Ovary (tissue), 9 donors: ENCODE results near the gene TST. TPM values are rescaled to one million over a fixed set of nuclear protein-coding genes. Genes with fewer than 3 reads are reported as not detected.

Source experiments
- DNase-seq, 5 donors: peaks; one replicate each; pipeline ENCODE4 v3.0.0-alpha.2; 2019 to 2020
- H3K27ac ChIP-seq, 2 donors: fragments of 200-600 bp; one replicate each; pipeline versions ENCODE4 v1.5.1 to v1.8.0; 2019 to 2022
- H3K27me3 ChIP-seq: fragments of 200-600 bp; one replicate; pipeline ENCODE4 v1.8.0; 2022
- H3K36me3 ChIP-seq: fragments of 200-600 bp; sonication (generic); one replicate; pipeline ENCODE4 v1.5.1; 2019
- H3K4me1 ChIP-seq: one replicate; pipeline ENCODE4 v1.8.1; 2013; ENCODE audit warnings: mild to moderate bottlenecking, moderate library complexity; ENCODE audit not compliant: insufficient read depth
- H3K4me3 ChIP-seq: fragments of 200-600 bp; sonication (generic); one replicate; pipeline ENCODE4 v1.5.1; 2017
- H3K9me3 ChIP-seq, 2 donors: fragments of 200-600 bp in 1 of 2; sonication (generic) in 1 of 2; one replicate each; pipeline versions ENCODE4 v1.5.1 to v1.8.1; 2013 to 2019; ENCODE audit warnings: mild to moderate bottlenecking in 1 of 2, moderate library complexity in 1 of 2
- EP300 ChIP-seq: sonication (generic); formaldehyde crosslinking; IDR thresholded peaks from one replicate; pipeline ENCODE4 v1.6.1; 2017; ENCODE audit warnings: antibody characterized with exemption
- POLR2A ChIP-seq: fragments of 450-650 bp; IDR thresholded peaks from one replicate; pipeline ENCODE4 v1.6.1; 2017; ENCODE audit warnings: antibody characterized with exemption, mild to moderate bottlenecking, moderate library complexity
- WGBS, 3 donors: extraction: QIAGEN DNeasy Blood & Tissue Kit in 1 of 3; methylation state at CpG; one replicate each; pipeline versions ENCODE4 v1.1.5 to v1.1.7; 2013 to 2017; 5-methylcytosine and 5-hydroxymethylcytosine counted together
- intact Hi-C, 4 donors: fragments of 100-400 bp; cut with DNase I; formaldehyde crosslinking; loops; one replicate each; pipeline versions ENCODE4 v1.11.0 to v1.15.1; 2022 to 2023
- polyA plus RNA-seq, 2 donors: library from polyadenylated mRNA; stranded (reverse); fragments of 200-250 nt in 1 of 2; fragments of 350-450 nt in 1 of 2; fragmentation: Illumina TruSeq in 1 of 2; extraction: RNeasy Lipid Tissue Mini Kit (QIAGEN cat#74804) in 1 of 2; gene quantifications; one replicate each; pipeline ENCODE4 v1.2.3, GENCODE V29; 2013 to 2014
- small RNA-seq: library from RNA; depleted of rRNA; stranded (forward); fragments of <200 nt; gene quantifications from one replicate; pipeline ENCODE3, GENCODE V24; 2016
- total RNA-seq, 7 donors: library from RNA; depleted of rRNA in 2 of 7; stranded (reverse); fragments of >200 nt in 2 of 7; fragmentation: NEBNext Ultra II Directional in 3 of 7; extraction: Animal tissue kit (Norgen Biotek cat#: 25700) in 3 of 7; gene quantifications; one replicate each; pipeline versions ENCODE4 v1.1.0 to v1.2.4, GENCODE V29; 2016 to 2023
- TF ChIP-seq, protein P1 (sequence below), 3 donors: fragments of 450-650 bp in 2 of 3; fragments of 200-600 bp in 1 of 3; IDR thresholded peaks; one replicate each; pipeline versions ENCODE4 v1.5.1 to v1.8.0; 2016 to 2022; ENCODE audit warnings: antibody characterized with exemption in 3 of 3, mild to moderate bottlenecking in 1 of 3
- donor health status: DM: no; HTN: no; CAD: no; lungs with moderate emphysema.
- donor health status: DM: no; HTN: no; CAD: no.
- donor health status: Bipolar disorder and iron deficiency.
- donor health status: DM: yes; HTN: yes; CAD: no.
- donor health status: DM: no; HTN: no; CAD: no.
- donor health status: DM: yes; HTN: yes; CAD: no.

TST gene
- total and polyA plus RNA-seq, 9 donors = 6.4 to 59.9 (median 42.4) TPM

DNA sequence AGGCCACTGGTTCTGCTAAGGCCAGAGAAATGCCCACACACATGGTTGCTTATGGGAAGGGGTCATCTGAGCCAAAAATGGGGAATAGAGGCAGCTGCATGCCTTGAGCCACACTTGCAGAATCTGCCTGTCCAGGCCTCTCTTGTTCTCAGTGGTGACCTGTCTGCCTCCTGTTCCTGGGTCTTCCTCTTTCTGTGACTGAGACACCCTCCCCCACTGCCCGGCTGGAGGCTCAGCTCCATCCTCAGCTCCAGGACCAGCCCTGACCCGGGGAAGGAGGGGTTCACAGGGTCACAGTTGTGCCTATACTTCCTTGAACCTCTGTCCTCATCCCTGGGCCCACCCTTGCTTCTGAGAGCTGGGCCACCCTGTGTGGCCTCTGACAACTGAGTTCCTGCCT, 53.6 kb downstream of the TST start:
- WGBS, 3 donors = 67 to 90% (median 79%) methylated on average over 2 of the region's 2 CpGs
- Histone ChIP-seq H3K4me3 (no peak overlapping the region), H3K27me3 (no peaks in the 10 kb centered on the region), H3K9me3 (no peaks in the 10 kb centered on the region), H3K36me3 (no peaks in the 10 kb centered on the region), H3K27ac (no peak overlapping the region), H3K4me1 (no peaks in the 10 kb centered on the region)
- intact Hi-C loops = no loop called here
- TF ChIP-seq EP300 (no peak), POLR2A (no peak)
- TF ChIP-seq, protein P1, sequence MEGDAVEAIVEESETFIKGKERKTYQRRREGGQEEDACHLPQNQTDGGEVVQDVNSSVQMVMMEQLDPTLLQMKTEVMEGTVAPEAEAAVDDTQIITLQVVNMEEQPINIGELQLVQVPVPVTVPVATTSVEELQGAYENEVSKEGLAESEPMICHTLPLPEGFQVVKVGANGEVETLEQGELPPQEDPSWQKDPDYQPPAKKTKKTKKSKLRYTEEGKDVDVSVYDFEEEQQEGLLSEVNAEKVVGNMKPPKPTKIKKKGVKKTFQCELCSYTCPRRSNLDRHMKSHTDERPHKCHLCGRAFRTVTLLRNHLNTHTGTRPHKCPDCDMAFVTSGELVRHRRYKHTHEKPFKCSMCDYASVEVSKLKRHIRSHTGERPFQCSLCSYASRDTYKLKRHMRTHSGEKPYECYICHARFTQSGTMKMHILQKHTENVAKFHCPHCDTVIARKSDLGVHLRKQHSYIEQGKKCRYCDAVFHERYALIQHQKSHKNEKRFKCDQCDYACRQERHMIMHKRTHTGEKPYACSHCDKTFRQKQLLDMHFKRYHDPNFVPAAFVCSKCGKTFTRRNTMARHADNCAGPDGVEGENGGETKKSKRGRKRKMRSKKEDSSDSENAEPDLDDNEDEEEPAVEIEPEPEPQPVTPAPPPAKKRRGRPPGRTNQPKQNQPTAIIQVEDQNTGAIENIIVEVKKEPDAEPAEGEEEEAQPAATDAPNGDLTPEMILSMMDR (IDR thresholded peaks at IDR 0.05) = no peak
- DNase-seq = no peak

DNA sequence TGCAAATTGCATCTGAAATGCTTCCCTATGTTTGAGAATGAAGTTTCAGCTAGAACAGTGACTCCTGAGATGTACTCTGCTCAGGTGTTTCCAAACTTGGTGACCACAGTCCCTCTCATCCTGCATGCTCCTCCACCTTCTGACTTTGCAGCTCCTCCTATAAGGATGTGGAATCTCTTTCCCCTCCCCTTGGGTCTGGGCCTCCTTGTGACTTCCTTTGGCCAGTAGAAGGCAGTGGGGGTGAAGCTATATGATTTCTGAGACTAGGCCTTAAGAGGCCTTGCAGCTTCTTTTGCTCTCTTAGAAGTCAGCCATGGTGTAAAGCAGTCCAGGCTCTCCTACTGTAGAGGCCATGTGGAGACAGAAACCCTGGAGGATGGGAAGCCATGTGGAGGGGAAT, 55.1 kb downstream of the TST start:
- H3K4me1 ChIP-seq = no peaks in the 10 kb centered on the region
- no peaks in the 10 kb centered on the region for H3K36me3 ChIP-seq
- no peaks in the 10 kb centered on the region for H3K9me3 ChIP-seq
- TF ChIP-seq, protein P1 (IDR thresholded peaks at IDR 0.05) = no peak
- TF ChIP-seq EP300 (no peak), POLR2A (no peak)
- no peak for DNase-seq
- H3K27me3 ChIP-seq = no peaks in the 10 kb centered on the region
- no peak overlapping the region for H3K27ac ChIP-seq
- intact Hi-C loops = no loop called here
- H3K4me3 ChIP-seq = no peak overlapping the region

DNA sequence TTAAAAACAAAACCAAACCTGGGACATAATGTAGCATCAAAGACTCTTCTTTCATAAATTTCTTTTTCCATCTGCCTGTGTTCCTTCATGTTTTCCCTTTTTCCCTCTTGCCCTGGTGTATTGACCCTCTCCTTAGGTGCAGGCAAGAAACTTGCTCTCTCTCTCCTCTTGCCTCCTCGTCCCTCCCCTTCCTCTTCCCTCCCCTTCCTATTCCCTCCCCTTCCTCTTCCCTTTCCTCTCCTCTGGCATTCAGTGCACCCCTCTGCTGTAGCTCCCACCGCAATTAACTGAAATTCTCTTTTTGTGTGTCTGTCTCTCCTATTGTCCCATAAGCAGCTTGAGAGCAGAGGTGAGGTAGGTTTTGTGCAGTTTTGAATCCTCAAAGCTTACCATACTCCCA, 55.9 kb downstream of the TST start:
- 80 to 90% (median 83%) methylated on average over 2 of the region's 2 CpGs for WGBS, 3 donors
- Histone ChIP-seq H3K36me3 (no peaks in the 10 kb centered on the region), H3K27me3 (no peaks in the 10 kb centered on the region), H3K9me3 (no peaks in the 10 kb centered on the region), H3K4me3 (no peak overlapping the region), H3K4me1 (no peaks in the 10 kb centered on the region), H3K27ac (no peak overlapping the region)
- no peak for DNase-seq
- TF ChIP-seq, protein P1 (IDR thresholded peaks at IDR 0.05) = no peak
- TF ChIP-seq POLR2A = no peak
- TF ChIP-seq EP300 = no peak
- intact Hi-C loops = no loop called here

DNA sequence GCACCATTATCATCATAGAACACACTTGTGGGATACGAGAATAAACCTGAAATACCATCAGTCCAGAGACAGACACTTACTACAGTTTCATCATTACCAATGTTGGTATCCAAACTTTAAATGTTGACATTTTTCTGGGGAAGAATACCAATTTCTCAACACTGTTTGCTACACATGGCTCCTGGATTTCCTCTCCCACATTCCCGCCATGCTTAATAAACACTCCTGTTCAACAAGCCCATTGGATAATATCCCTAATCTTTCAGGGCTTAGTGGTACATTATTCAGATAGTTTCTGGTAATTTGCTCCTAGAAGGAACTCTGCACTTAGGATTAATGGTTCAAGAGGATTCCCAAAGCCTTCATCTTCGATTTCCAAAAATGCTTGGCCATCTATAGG, 57.6 kb downstream of the TST start:
- WGBS, 3 donors = 9 to 29% (median 12%) methylated on average over 3 of the region's 3 CpGs
- DNase-seq = no peak
- Histone ChIP-seq H3K4me1 (no peaks in the 10 kb centered on the region), H3K4me3 (no peak overlapping the region), H3K9me3 (no peaks in the 10 kb centered on the region), H3K27me3 (no peaks in the 10 kb centered on the region), H3K27ac (no peak overlapping the region), H3K36me3 (no peaks in the 10 kb centered on the region)
- intact Hi-C loops = no loop called here
- TF ChIP-seq, protein P1 (IDR thresholded peaks at IDR 0.05) = no peak
- TF ChIP-seq POLR2A = no peak
- TF ChIP-seq EP300 = no peak

Small RNAs within 50 kb of the gene (small RNA-seq; reads per million reads assigned to genes)
- not detected for gene RF00019

Other genes with a start within 250 kb of the TST start
- 10 to 100 TPM; 26.0 to 38.8 (median 29.5) TPM for gene IFT27, start 243.3 kb downstream of the TST start, total RNA-seq
- 10 to 100 TPM; 14.2 to 20.0 TPM for gene IFT27, start 243.3 kb downstream of the TST start, polyA plus RNA-seq
- gene PVALB, start 202.4 kb downstream of the TST start, total RNA-seq = under 1 TPM in 1 of 7 donors, not detected in 6; 0.41 TPM
- gene PVALB, start 202.4 kb downstream of the TST start, polyA plus RNA-seq = under 1 TPM in 1 of 2 donors, not detected in 1; 0.47 TPM
- 1 to 10 TPM; 2.2 to 6.7 (median 4.8) TPM for gene NCF4, start 158.4 kb downstream of the TST start, total RNA-seq
- gene NCF4, start 158.4 kb downstream of the TST start, polyA plus RNA-seq = 1 to 10 TPM; 4.6 to 5.0 TPM
- 1 to 10 TPM in 4 of 7 donors, under 1 TPM in 3; 0.53 to 2.3 (median 1.8) TPM for gene CSF2RB, start 105.8 kb downstream of the TST start, total RNA-seq
- 1 to 10 TPM in 1 of 2 donors, under 1 TPM in 1; 0.96 to 2.0 TPM for gene CSF2RB, start 105.8 kb downstream of the TST start, polyA plus RNA-seq
- gene MPST, start 295 bp upstream of the TST start, total RNA-seq = 100 to 1,000 TPM in 3 of 7 donors, 10 to 100 TPM in 4; 67.7 to 178 (median 91.6) TPM
- 100 to 1,000 TPM in 1 of 2 donors, 1 to 10 TPM in 1; 5.4 to 163 TPM for gene MPST, start 295 bp upstream of the TST start, polyA plus RNA-seq
- 10 to 100 TPM; 15.9 to 34.7 (median 28.7) TPM for gene KCTD17, start 32.3 kb upstream of the TST start, total RNA-seq
- 10 to 100 TPM in 1 of 2 donors, 1 to 10 TPM in 1; 4.5 to 25.0 TPM for gene KCTD17, start 32.3 kb upstream of the TST start, polyA plus RNA-seq
- 1 to 10 TPM in 1 of 7 donors, under 1 TPM in 1, not detected in 5; 0.33 to 2.4 TPM for gene TMPRSS6, start 90.3 kb upstream of the TST start, total RNA-seq
- gene TMPRSS6, start 90.3 kb upstream of the TST start, polyA plus RNA-seq = under 1 TPM in 1 of 2 donors, not detected in 1; 0.04 TPM
- gene IL2RB, start 130.5 kb upstream of the TST start, total RNA-seq = 1 to 10 TPM in 4 of 7 donors, under 1 TPM in 2, not detected in 1; 0.34 to 4.1 (median 1.4) TPM
- gene IL2RB, start 130.5 kb upstream of the TST start, polyA plus RNA-seq = 1 to 10 TPM in 1 of 2 donors, under 1 TPM in 1; 0.42 to 1.6 TPM
- gene C1QTNF6, start 168.8 kb upstream of the TST start, total RNA-seq = 1 to 10 TPM; 4.0 to 7.7 (median 4.9) TPM
- 1 to 10 TPM; 6.7 to 8.5 TPM for gene C1QTNF6, start 168.8 kb upstream of the TST start, polyA plus RNA-seq
- gene SSTR3, start 193.0 kb upstream of the TST start, total RNA-seq = 1 to 10 TPM; 1.7 to 9.2 (median 5.0) TPM
- gene SSTR3, start 193.0 kb upstream of the TST start, polyA plus RNA-seq = 1 to 10 TPM; 1.6 to 2.2 TPM
- gene RAC2, start 224.8 kb upstream of the TST start, total RNA-seq = 10 to 100 TPM in 2 of 7 donors, 1 to 10 TPM in 5; 2.3 to 18.4 (median 6.0) TPM
- gene RAC2, start 224.8 kb upstream of the TST start, polyA plus RNA-seq = 10 to 100 TPM in 1 of 2 donors, 1 to 10 TPM in 1; 3.9 to 11.0 TPM